Activated CD8-positive, alpha-beta T cell treated with anti-CD3 and anti-CD28 coated beads, Interleukin-2, amount 10 ng/mL, durations not matched to agents 7 days and 5 days (primary cell): ENCODE measurements around the gene PTX4. TPM values are rescaled to one million over a fixed set of nuclear protein-coding genes. Genes with fewer than 3 reads are reported as not detected.

Source experiments
- ATAC-seq: fragments of 150-1000 bp; cut with Tn5 transposase; one replicate; pipeline ENCODE4 v1.10.0; 2021; ENCODE audit warnings: moderate library complexity
- CTCF ChIA-PET: fragments of 350-600 bp; sonication (Branson Sonifier 250); formaldehyde crosslinking; loops from one replicate; lab custom pipeline; 2021; ENCODE audit warnings: antibody characterized with exemption; lab: Charles Lee
- POLR2A ChIA-PET: fragments of 350-600 bp; sonication (Branson Sonifier 250); formaldehyde crosslinking; loops from one replicate; lab custom pipeline; 2021; ENCODE audit warnings: antibody characterized with exemption; lab: Charles Lee
- DNase-seq: peaks from one replicate; pipeline ENCODE4 v3.0.0-alpha.2; 2020
- H3K27ac Mint-ChIP-seq: one replicate; pipeline ENCODE4 v1.8.0; 2021; ENCODE audit warnings: mild to moderate bottlenecking, mixed read lengths
- H3K27me3 Mint-ChIP-seq: one replicate; pipeline ENCODE4 v1.8.0; 2021; ENCODE audit warnings: low read depth, mixed read lengths
- H3K36me3 Mint-ChIP-seq: one replicate; pipeline ENCODE4 v1.8.0; 2021; ENCODE audit warnings: low read depth, mixed read lengths
- H3K4me1 Mint-ChIP-seq: one replicate; pipeline ENCODE4 v1.8.0; 2021; ENCODE audit warnings: low read depth, mixed read lengths
- H3K4me3 Mint-ChIP-seq: one replicate; pipeline ENCODE4 v1.8.0; 2021; ENCODE audit warnings: mild to moderate bottlenecking, mixed read lengths
- H3K9me3 Mint-ChIP-seq: one replicate; pipeline ENCODE4 v1.8.0; 2022; ENCODE audit warnings: mixed read lengths; ENCODE audit not compliant: insufficient read depth
- total RNA-seq, 2 experiments: library from RNA; stranded (reverse); gene quantifications; one replicate each; pipeline ENCODE4 v1.2.3, GENCODE V29; 2021

PTX4 gene
- total RNA-seq, 2 experiments from 2014 or later: not detected

DNA sequence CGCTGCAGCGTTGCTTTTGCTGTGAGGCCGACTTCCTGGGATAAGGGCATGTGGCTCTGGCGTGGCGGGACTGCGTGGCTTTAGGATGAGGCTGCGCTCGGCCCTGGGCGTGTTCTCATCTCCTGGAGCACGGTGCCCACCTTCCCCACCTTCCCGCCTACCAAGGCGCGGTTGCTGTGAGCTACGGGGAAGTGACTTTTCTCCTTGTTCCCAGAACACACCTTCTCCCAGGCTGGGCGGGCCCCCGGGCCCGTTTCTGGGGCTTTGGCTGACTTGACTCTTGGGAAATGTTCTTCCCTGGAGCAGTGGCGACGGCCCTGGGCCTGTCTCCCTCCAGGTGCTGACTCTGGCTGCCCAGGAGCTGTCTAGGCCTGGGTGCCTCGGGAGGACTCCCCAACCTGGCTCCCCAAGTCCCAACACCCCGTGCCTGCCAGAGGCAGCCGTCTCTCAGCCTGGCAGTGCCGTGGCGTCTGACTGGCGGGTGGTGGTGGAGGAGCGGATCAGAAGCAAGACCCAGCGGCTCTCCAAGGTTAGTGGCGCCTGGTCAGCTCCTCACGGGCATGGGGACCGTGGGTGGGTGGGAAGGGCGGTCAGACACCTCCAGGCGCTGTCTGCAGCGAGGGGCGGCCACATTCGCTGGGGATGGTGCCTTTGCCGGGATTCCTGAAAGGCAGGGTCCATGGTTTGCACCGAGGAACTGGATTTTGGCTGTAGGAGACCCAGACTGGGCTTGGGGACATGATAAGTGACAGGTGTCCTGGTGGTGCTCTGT is 16.5 kb upstream of the PTX4 start:
- ATAC-seq (no peak), DNase-seq (no peak)
- ChIA-PET CTCF (no interaction called here), POLR2A (no interaction called here)
- Mint-ChIP-seq H3K27me3 (no peaks in the 10 kb centered on the region), H3K27ac (no peak overlapping the region), H3K4me1 (no peaks in the 10 kb centered on the region), H3K36me3 (peaks cover 17% of the 10 kb centered on the region), H3K4me3 (no peak overlapping the region), H3K9me3 (no peaks in the 10 kb centered on the region)

DNA sequence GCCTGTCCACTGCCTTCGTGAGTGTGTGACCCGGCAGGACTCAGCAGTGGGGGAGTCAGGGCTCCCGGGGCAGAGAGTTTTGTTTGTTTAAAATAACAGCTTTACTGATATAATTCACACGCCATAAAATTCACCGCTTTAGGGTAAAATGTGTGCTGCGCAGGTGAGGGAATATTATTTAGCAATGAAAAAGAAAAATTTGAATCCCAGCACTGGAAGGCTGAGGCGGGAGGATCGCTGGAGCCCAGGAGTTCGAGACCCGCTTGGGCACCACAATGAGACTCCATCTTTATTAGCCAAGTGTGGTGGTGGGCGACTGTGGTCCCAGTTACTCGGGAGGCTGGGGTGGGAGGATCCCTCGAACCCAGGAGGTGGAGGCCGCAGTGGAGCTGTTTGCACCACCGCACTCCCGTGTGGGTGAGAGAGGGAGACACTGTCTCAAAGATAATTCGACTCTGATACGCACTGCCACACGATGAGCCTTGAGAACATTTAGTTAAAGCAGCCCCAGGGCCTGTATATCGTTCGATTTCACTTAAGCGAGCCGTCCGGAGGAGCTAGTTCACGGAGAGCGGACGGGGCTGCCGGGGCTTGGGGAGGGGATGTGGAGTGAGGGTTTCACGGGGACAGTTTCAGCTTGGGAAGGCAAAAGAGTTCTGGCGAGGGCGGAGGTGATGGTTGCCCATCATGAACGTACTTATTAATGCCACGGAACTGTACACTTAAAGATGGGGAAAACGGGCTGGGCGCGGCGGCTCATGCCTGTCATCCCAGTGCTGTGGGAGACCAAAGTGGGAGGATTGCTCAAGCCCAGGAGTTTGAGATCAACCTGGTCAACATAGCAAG is 14.6 kb upstream of the PTX4 start:
- Mint-ChIP-seq H3K27me3 (no peaks in the 10 kb centered on the region), H3K27ac (no peak overlapping the region), H3K4me3 (no peak overlapping the region), H3K9me3 (no peaks in the 10 kb centered on the region), H3K36me3 (peaks cover 18% of the 10 kb centered on the region), H3K4me1 (no peaks in the 10 kb centered on the region)
- DNase-seq: no peak
- CTCF ChIA-PET: no interaction called here
- no peak for ATAC-seq
- POLR2A ChIA-PET: no interaction called here

DNA sequence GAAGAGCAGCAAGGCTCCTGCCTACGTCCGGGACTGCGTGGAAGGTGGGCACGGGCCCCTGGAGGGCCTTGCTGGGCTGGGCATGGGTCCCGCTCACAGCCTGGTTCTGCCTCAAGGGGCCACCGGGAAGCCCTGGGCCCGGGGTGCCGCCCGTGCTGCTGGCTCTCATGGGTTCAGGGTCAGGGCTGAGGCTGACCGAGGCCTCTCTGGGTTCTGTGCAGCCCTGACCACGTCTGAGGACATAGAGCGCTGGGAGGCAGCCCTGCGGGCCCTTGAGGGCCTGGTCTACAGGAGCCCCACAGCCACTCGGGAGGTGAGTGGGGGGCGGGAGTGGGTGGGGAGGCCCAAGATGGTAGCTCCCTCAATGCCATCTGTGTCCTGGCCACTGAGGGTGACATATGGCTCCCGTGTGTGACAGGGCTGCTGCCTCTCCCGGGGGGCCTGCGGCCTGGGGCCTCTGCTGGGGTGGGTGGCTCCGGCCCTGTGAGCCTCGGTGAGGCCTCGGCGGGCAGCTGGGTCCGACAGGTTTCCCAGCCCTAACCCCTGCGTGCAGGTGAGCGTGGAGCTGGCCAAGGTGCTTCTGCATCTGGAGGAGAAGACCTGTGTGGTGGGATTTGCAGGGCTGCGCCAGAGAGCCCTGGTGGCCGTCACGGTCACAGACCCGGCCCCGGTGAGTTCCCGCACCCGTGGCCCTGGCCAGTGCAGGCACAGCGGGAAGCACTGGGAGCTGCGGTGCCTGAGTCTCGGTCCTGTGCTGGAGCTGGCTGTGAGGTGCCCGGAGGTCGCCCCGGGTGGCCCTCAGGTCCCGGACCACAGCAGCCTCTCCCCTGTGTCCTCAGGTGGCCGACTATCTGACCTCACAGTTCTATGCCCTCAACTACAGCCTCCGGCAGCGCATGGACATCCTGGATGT is 13.6 kb upstream of the PTX4 start:
- ChIA-PET POLR2A (interaction anchor here (0.7 kb wide), 1 partner anchor 10 kb away, joined by 3 read pairs; no protein-coding TSS in a partner anchor), CTCF (no interaction called here)
- no peak overlapping the region for H3K27ac Mint-ChIP-seq
- no peak overlapping the region for H3K4me3 Mint-ChIP-seq
- ATAC-seq (no peak), DNase-seq (no peak)
- H3K9me3 Mint-ChIP-seq: no peaks in the 10 kb centered on the region
- H3K36me3 Mint-ChIP-seq: peaks cover 20% of the 10 kb centered on the region
- H3K27me3 Mint-ChIP-seq: no peaks in the 10 kb centered on the region
- no peaks in the 10 kb centered on the region for H3K4me1 Mint-ChIP-seq

DNA sequence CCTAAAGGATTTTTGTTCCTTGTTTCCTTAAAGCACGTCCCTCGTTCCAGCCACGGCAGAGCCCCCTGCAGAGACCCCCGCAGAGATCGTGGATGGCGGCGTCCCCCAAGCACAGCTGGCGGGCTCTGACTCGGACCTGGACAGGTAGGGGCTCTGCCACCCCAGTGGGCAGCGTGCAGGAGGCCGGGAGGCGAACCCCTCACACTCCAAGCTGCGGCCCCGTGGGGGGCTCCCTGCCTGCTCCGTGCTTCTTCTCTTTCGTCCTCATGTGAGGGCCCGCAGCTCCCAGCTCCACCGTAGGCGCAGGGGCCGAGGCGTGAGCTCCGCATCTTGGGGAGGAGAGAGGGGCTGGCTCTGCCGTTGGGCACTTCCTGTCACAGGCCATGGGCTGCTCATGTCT is 12.9 kb upstream of the PTX4 start:
- ChIA-PET POLR2A (interaction anchor here (0.7 kb wide), 1 partner anchor 11 kb away, joined by 3 read pairs; no protein-coding TSS in a partner anchor), CTCF (no interaction called here)
- Mint-ChIP-seq H3K36me3 (peaks cover 23% of the 10 kb centered on the region), H3K4me3 (no peak overlapping the region), H3K4me1 (no peaks in the 10 kb centered on the region), H3K9me3 (no peaks in the 10 kb centered on the region), H3K27me3 (no peaks in the 10 kb centered on the region), H3K27ac (no peak overlapping the region)
- ATAC-seq (no peak), DNase-seq (no peak)

DNA sequence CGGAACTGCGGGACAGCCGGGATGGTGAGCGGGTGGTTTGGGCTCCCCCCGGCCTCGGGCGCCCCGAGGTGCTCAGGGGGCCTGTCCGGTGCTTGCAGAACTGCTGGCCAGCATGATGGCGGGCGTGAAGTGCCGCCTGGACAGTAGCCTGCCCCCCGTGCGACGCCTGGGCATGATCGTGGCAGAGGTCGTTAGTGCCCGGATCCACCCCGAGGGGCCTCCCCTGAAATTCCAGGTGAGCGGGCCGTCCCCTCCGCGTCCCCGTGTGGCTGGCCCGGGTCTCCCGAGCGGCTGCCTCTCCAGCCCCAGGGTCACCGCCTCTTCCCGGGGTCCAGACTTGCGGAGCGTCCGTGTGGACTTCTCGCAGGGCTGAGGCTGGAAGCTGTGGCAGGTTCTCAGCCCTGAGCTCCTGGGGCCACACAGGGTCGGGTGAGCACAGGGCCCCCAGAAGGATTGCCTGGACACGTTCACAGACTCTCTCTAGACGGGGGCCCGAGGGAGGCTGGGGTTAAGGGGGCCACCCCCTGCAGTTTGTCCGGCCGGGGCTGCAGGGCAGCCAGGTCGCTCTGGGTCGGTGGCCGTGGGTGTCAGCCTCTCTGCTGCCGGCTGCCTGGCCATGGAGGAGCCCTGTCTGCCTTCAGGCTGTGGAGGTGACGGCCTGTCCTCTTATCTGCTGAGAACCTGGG is 11.9 kb upstream of the PTX4 start:
- H3K27ac Mint-ChIP-seq: no peak overlapping the region
- ChIA-PET CTCF (no interaction called here), POLR2A (no interaction called here)
- H3K27me3 Mint-ChIP-seq: no peaks in the 10 kb centered on the region
- DNase-seq: no peak
- H3K4me3 Mint-ChIP-seq: no peak overlapping the region
- no peak for ATAC-seq
- no peaks in the 10 kb centered on the region for H3K9me3 Mint-ChIP-seq
- peaks cover 23% of the 10 kb centered on the region for H3K36me3 Mint-ChIP-seq
- no peaks in the 10 kb centered on the region for H3K4me1 Mint-ChIP-seq

DNA sequence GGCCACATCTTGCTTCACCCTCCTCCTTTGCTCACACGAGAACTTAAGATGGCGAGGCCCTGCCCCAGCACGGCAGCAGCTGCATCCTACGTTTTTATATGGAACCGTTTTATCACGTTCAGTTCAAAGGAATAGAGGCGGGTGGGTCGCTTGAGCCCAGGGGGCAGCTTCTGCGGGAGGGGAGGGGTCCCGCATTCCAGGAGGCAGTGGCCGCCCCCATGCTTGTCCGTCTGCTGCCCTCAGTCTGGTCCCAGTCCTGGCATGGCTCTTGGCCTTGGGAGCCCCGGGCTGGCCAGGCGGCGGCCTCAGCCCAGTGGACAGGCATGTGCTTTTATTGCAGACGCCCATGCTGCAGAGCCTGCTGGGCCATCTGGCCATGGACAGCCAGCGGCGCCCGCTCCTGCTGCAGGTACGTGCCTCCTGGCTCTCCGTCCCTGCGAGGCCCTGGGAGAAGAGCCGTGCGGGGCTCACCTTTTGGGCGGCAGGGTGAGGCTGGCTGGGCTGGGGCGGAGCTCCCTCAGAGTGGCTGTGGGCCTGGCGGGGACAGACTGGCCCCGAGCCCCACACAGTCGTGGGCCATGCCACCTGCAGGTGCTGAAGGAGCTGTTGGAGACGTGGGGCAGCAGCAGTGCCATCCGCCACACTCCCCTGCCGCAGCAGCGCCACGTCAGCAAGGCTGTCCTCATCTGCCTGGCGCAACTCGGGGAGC is 11.2 kb upstream of the PTX4 start:
- peaks cover 23% of the 10 kb centered on the region for H3K36me3 Mint-ChIP-seq
- ChIA-PET POLR2A (no interaction called here), CTCF (no interaction called here)
- H3K27ac Mint-ChIP-seq: no peak overlapping the region
- H3K9me3 Mint-ChIP-seq: no peaks in the 10 kb centered on the region
- DNase-seq: no peak
- H3K4me1 Mint-ChIP-seq: peaks cover 4% of the 10 kb centered on the region
- ATAC-seq: no peak
- no peaks in the 10 kb centered on the region for H3K27me3 Mint-ChIP-seq
- no peak overlapping the region for H3K4me3 Mint-ChIP-seq

DNA sequence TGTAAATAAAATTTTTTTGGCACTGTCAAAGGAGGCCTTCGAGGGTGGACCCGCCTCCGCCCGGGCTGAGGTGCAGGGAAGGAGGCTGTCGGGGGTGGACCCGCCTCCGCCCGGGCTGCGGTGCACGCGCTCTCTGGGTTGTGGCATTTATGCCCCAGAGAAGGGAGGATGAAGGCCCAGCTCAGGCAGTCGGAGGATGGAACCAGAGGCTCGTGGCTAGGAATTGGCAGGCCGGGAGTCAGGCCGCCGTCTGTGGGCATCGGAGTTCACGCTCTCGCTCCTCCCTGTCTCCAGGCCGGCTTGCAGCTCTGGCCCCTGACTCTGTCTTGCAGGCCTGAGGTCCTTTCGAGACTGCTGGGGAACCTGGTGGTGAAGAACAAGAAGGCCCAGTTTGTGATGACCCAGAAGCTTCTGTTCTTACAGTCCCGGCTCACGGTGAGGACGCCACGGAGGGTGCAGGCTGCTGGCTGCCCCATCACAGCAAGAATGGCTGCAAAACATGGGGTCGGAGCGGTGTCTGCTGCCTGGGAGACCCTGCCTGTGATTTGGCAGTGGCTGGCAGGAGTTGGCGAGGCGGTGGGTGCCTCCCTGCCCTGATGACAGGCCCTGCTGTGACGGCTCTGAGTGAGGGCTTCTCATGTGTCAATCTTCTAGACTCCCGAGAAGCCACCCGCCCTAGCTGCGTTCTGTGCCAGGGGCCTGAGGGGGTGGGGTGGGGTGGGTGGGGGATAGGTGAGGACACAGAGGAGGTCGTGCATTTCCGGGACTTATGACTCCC is 10.3 kb upstream of the PTX4 start:
- Mint-ChIP-seq H3K4me3 (no peak overlapping the region), H3K27ac (no peak overlapping the region), H3K27me3 (no peaks in the 10 kb centered on the region), H3K36me3 (peaks cover 25% of the 10 kb centered on the region), H3K9me3 (no peaks in the 10 kb centered on the region), H3K4me1 (peaks cover 12% of the 10 kb centered on the region)
- DNase-seq (no peak), ATAC-seq (no peak)
- CTCF ChIA-PET: no interaction called here
- POLR2A ChIA-PET: no interaction called here

DNA sequence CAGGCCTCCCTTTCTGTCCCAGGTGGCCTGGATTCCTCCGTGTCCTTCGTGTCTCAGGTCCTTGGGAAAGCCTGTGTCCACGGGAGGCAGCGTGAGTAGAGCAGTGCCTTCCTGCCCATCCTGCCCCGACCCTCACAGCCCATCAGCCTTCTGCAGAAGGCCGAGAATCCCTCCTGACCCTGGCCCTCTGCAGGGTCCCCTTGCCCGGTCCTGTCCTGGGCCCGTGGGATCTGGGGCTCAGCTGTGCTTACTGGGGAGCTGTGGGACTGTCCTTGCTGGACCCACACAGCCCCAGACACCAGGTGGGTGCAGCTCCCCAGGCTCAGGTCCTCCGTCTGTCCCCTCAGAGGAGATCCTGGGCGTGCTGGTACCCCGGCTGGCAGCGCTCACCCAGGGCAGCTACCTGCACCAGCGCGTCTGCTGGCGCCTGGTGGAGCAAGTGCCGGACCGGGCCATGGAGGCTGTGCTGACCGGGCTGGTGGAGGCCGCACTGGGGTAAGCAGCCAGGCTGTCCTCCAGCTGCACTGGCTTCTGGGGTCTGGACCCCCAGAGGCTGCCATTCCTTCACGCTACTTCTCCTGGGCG is 8.4 kb upstream of the PTX4 start:
- H3K36me3 Mint-ChIP-seq: peaks cover 17% of the 10 kb centered on the region
- CTCF ChIA-PET: no interaction called here
- H3K4me1 Mint-ChIP-seq: peaks cover 24% of the 10 kb centered on the region
- POLR2A ChIA-PET: no interaction called here
- no peaks in the 10 kb centered on the region for H3K27me3 Mint-ChIP-seq
- no peaks in the 10 kb centered on the region for H3K9me3 Mint-ChIP-seq
- ATAC-seq: no peak
- no peak overlapping the region for H3K27ac Mint-ChIP-seq
- H3K4me3 Mint-ChIP-seq: no peak overlapping the region
- no peak for DNase-seq

DNA sequence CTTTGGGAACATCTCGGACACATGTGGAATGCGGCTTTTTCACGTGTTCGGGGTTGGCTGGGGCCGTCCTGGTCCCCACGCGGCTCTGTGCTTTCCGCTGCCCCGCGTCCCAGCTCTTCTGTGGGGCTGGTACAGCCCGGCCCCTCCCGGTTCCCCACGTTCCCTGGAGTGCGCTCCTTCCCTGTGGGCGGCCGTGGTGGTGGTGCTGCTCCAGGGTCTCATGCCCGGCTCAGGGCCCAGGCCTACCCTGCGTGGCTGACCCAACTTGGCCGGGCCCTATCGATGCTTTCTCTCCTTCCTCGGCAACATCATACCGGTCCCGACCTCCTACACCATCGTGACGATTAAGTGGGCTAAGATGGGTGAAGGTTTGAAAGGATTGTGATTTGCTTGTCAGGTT is 7.7 kb upstream of the PTX4 start:
- ATAC-seq: no peak
- H3K4me3 Mint-ChIP-seq: no peak overlapping the region
- H3K27ac Mint-ChIP-seq: no peak overlapping the region
- no peaks in the 10 kb centered on the region for H3K9me3 Mint-ChIP-seq
- H3K36me3 Mint-ChIP-seq: peaks cover 17% of the 10 kb centered on the region
- ChIA-PET POLR2A (no interaction called here), CTCF (no interaction called here)
- no peaks in the 10 kb centered on the region for H3K27me3 Mint-ChIP-seq
- H3K4me1 Mint-ChIP-seq: peaks cover 24% of the 10 kb centered on the region
- DNase-seq: no peak

DNA sequence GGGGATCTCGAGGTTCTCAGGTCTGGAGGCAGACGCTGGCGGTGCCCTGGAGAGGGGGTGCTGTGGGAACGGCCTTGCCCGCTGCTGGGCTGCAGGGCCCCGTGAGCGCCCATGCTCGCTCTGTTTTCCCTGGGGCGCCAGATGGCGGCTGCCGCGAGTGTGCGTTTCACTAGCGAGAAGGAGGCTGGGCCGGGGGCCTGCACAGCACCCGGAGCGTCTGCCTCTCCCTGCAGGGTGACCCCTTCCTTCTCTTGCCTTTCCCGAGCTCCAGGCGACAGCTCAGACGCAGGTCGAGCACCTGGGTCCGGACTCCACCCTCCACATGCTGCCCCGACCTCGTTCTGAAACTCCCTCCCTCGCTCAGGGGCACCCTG is 7.1 kb upstream of the PTX4 start:
- ATAC-seq (no peak), DNase-seq (no peak)
- Mint-ChIP-seq H3K36me3 (peaks cover 15% of the 10 kb centered on the region), H3K9me3 (no peaks in the 10 kb centered on the region), H3K4me3 (no peak overlapping the region), H3K4me1 (peaks cover 24% of the 10 kb centered on the region), H3K27ac (no peak overlapping the region), H3K27me3 (no peaks in the 10 kb centered on the region)
- ChIA-PET CTCF (no interaction called here), POLR2A (no interaction called here)
